ENCODE data around the gene TRIM24.

- TF ChIP-seq CTCF (IDR thresholded peaks at IDR 0.05; ENCODE audit: low read length): no peak
- no peak for TF ChIP-seq EZH2 (IDR thresholded peaks at IDR 0.05; ENCODE audit: borderline replicate concordance, low read length)
Measured at GRCh38 chr7:138512092-138512858, 52.2 kb downstream of the TRIM24 start.
